ENCODE results near the gene SUSD6.

DNA sequence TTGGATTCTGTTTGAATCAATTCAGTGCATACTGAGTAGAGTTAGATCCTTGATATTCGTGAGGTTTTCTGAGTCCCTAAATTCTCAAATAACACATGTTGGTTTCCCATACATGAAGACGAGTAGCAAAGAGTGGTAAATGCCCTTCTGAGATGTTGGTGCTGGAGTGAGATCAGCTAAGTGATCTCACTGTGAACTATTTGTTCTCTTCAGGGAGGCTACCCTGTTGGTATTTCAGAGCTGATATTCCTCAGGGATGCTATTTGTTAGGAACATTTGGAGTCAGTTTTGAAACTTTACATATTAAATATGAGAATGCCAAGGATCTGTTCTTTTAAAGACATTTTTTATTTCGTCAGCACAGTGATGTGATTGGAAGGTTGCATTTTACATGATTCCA, 54.7 kb downstream of the SUSD6 start:
- TF ChIP-seq, protein P1, sequence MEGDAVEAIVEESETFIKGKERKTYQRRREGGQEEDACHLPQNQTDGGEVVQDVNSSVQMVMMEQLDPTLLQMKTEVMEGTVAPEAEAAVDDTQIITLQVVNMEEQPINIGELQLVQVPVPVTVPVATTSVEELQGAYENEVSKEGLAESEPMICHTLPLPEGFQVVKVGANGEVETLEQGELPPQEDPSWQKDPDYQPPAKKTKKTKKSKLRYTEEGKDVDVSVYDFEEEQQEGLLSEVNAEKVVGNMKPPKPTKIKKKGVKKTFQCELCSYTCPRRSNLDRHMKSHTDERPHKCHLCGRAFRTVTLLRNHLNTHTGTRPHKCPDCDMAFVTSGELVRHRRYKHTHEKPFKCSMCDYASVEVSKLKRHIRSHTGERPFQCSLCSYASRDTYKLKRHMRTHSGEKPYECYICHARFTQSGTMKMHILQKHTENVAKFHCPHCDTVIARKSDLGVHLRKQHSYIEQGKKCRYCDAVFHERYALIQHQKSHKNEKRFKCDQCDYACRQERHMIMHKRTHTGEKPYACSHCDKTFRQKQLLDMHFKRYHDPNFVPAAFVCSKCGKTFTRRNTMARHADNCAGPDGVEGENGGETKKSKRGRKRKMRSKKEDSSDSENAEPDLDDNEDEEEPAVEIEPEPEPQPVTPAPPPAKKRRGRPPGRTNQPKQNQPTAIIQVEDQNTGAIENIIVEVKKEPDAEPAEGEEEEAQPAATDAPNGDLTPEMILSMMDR (IDR thresholded peaks at IDR 0.05) = no peak
- TF ChIP-seq POLR2A (IDR thresholded peaks at IDR 0.05) = no peak
